ENCODE data around the gene ERBIN.
A peak's percentile ranks its signal among the peaks of the same experiment; 100 is the strongest.
"Not testable (repeated sequence)": the region's sequence is repeated elsewhere in the genome, so short reads cannot be mapped to it uniquely, and the experiment has no call there.

ERBIN gene

GRCh38 chr5:65916636-65917035, 9.7 kb upstream of the ERBIN start:
- DNase-seq: peak; percentile 46

- DNase-seq: no peak
These were observed 6.6 kb upstream of the ERBIN start for GRCh38 chr5:65919773-65920172.

GRCh38 chr5:65923339-65923738, 3.0 kb upstream of the ERBIN start:
- no peak for DNase-seq

- DNase-seq: peak; percentile 54
These were observed 1.9 kb upstream of the ERBIN start for GRCh38 chr5:65924366-65925043.

GRCh38 chr5:65925044-65925600, 1.3 kb upstream of the ERBIN start:
- DNase-seq: peak; percentile 58

- DNase-seq: peak; percentile 67
These were observed 637 bp upstream of the ERBIN start for GRCh38 chr5:65925601-65926275.

GRCh38 chr5:65926893-65927292, 518 bp downstream of the ERBIN start:
- DNase-seq: no peak

GRCh38 chr5:65927503-65928321, 1.3 kb downstream of the ERBIN start:
- DNase-seq: peak; percentile 5

- DNase-seq: no peak
These were observed 2.0 kb downstream of the ERBIN start for GRCh38 chr5:65928322-65928752.

GRCh38 chr5:65928860-65929259, 2.5 kb downstream of the ERBIN start:
- DNase-seq: no peak

- DNase-seq: no peak
These were observed 6.3 kb downstream of the ERBIN start for GRCh38 chr5:65932676-65933075.

GRCh38 chr5:65933295-65933694, 6.9 kb downstream of the ERBIN start:
- DNase-seq: no peak

GRCh38 chr5:65938256-65938655, 11.9 kb downstream of the ERBIN start:
- no peak for DNase-seq

- no peak for DNase-seq
These were observed 17.4 kb downstream of the ERBIN start for GRCh38 chr5:65943771-65944170.

- DNase-seq: no peak
These were observed 19.9 kb downstream of the ERBIN start for GRCh38 chr5:65946198-65946745.

- no peak for DNase-seq
These were observed 21.9 kb downstream of the ERBIN start for GRCh38 chr5:65948115-65948747.

- DNase-seq: no peak
These were observed 25.0 kb downstream of the ERBIN start for GRCh38 chr5:65951330-65951729.

GRCh38 chr5:65952259-65952658, 25.9 kb downstream of the ERBIN start:
- DNase-seq: no peak

GRCh38 chr5:65954200-65954599, 27.8 kb downstream of the ERBIN start:
- DNase-seq: no peak

GRCh38 chr5:65955746-65956145, 29.4 kb downstream of the ERBIN start:
- no peak for DNase-seq

GRCh38 chr5:65957703-65958102, 31.3 kb downstream of the ERBIN start:
- not testable (repeated sequence) for DNase-seq

GRCh38 chr5:65961633-65962032, 35.3 kb downstream of the ERBIN start:
- no peak for DNase-seq
